Measurements from ENCODE around the gene ATG7.
"Not testable (repeated sequence)": the region's sequence is repeated elsewhere in the genome, so short reads cannot be mapped to it uniquely, and the experiment has no call there.

ATG7 gene

GRCh38 chr3:11328196-11328945, 56.2 kb downstream of the ATG7 start:
- peaks cover 10% of the 10 kb centered on the region for H3K4me1 Mint-ChIP-seq (ENCODE audit: low read depth)
- H3K27ac Mint-ChIP-seq: no peak overlapping the region
- no peak overlapping the region for H3K4me3 Mint-ChIP-seq

GRCh38 chr3:11329777-11330176, 57.6 kb downstream of the ATG7 start:
- Mint-ChIP-seq H3K4me3 (no peak overlapping the region), H3K27ac (no peak overlapping the region), H3K9me3 (no peaks in the 10 kb centered on the region), H3K27me3 (ENCODE audit: low read depth) (no peaks in the 10 kb centered on the region), H3K4me1 (ENCODE audit: low read depth) (peaks cover 10% of the 10 kb centered on the region), H3K36me3 (ENCODE audit: low read depth) (peaks cover 23% of the 10 kb centered on the region)
- no peak for DNase-seq (ENCODE audit: low spot score)

More at GRCh38 chr3:11328196-11328945, 56.2 kb downstream of the ATG7 start:
- Mint-ChIP-seq H3K9me3 (no peaks in the 10 kb centered on the region), H3K27me3 (ENCODE audit: low read depth) (no peaks in the 10 kb centered on the region), H3K36me3 (ENCODE audit: low read depth) (peaks cover 29% of the 10 kb centered on the region)
- no peak for DNase-seq (ENCODE audit: low spot score)

- no peak overlapping the region for H3K27ac Mint-ChIP-seq
- H3K27me3 Mint-ChIP-seq (ENCODE audit: low read depth): no peaks in the 10 kb centered on the region
- peaks cover 24% of the 10 kb centered on the region for H3K36me3 Mint-ChIP-seq (ENCODE audit: low read depth)
- peaks cover 10% of the 10 kb centered on the region for H3K4me1 Mint-ChIP-seq (ENCODE audit: low read depth)
- no peak overlapping the region for H3K4me3 Mint-ChIP-seq
- no peak for DNase-seq (ENCODE audit: low spot score)
- no peaks in the 10 kb centered on the region for H3K9me3 Mint-ChIP-seq
These were observed 58.9 kb downstream of the ATG7 start for GRCh38 chr3:11331101-11331500.

GRCh38 chr3:11335056-11335608, 62.9 kb downstream of the ATG7 start:
- H3K36me3 Mint-ChIP-seq (ENCODE audit: low read depth): peaks cover 12% of the 10 kb centered on the region
- no peaks in the 10 kb centered on the region for H3K9me3 Mint-ChIP-seq
- peaks cover 10% of the 10 kb centered on the region for H3K4me1 Mint-ChIP-seq (ENCODE audit: low read depth)
- no peak for DNase-seq (ENCODE audit: low spot score)
- H3K4me3 Mint-ChIP-seq: no peak overlapping the region
- no peaks in the 10 kb centered on the region for H3K27me3 Mint-ChIP-seq (ENCODE audit: low read depth)
- no peak overlapping the region for H3K27ac Mint-ChIP-seq

GRCh38 chr3:11339541-11339940, 67.3 kb downstream of the ATG7 start:
- no peaks in the 10 kb centered on the region for H3K27me3 Mint-ChIP-seq (ENCODE audit: low read depth)
- no peak for DNase-seq (ENCODE audit: low spot score)
- H3K4me3 Mint-ChIP-seq: no peak overlapping the region
- H3K36me3 Mint-ChIP-seq (ENCODE audit: low read depth): peaks cover 19% of the 10 kb centered on the region
- no peak overlapping the region for H3K27ac Mint-ChIP-seq
- no peaks in the 10 kb centered on the region for H3K4me1 Mint-ChIP-seq (ENCODE audit: low read depth)
- H3K9me3 Mint-ChIP-seq: no peaks in the 10 kb centered on the region

GRCh38 chr3:11346416-11346815, 74.2 kb downstream of the ATG7 start:
- H3K4me1 Mint-ChIP-seq (ENCODE audit: low read depth): no peaks in the 10 kb centered on the region
- DNase-seq (ENCODE audit: low spot score): no peak
- peaks cover 9% of the 10 kb centered on the region for H3K9me3 Mint-ChIP-seq
- no peaks in the 10 kb centered on the region for H3K27me3 Mint-ChIP-seq (ENCODE audit: low read depth)
- peaks cover 67% of the 10 kb centered on the region for H3K36me3 Mint-ChIP-seq (ENCODE audit: low read depth)
- no peak overlapping the region for H3K27ac Mint-ChIP-seq
- no peak overlapping the region for H3K4me3 Mint-ChIP-seq

- not testable (repeated sequence) for DNase-seq (ENCODE audit: low spot score); H3K27me3 Mint-ChIP-seq (ENCODE audit: low read depth); H3K27ac Mint-ChIP-seq; H3K4me3 Mint-ChIP-seq; H3K9me3 Mint-ChIP-seq; H3K4me1 Mint-ChIP-seq (ENCODE audit: low read depth)
- peaks cover 75% of the 10 kb centered on the region for H3K36me3 Mint-ChIP-seq (ENCODE audit: low read depth)
These were observed 76.7 kb downstream of the ATG7 start for GRCh38 chr3:11348877-11349276.

GRCh38 chr3:11349446-11349845, 77.2 kb downstream of the ATG7 start:
- Mint-ChIP-seq H3K36me3 (ENCODE audit: low read depth) (peaks cover 72% of the 10 kb centered on the region), H3K27ac (no peak overlapping the region)

GRCh38 chr3:11350374-11350773, 78.2 kb downstream of the ATG7 start:
- Mint-ChIP-seq H3K27me3 (ENCODE audit: low read depth) (no peaks in the 10 kb centered on the region), H3K36me3 (ENCODE audit: low read depth) (peaks cover 73% of the 10 kb centered on the region)

More at GRCh38 chr3:11349446-11349845, 77.2 kb downstream of the ATG7 start:
- DNase-seq (ENCODE audit: low spot score): no peak
- H3K4me1 Mint-ChIP-seq (ENCODE audit: low read depth): no peaks in the 10 kb centered on the region
- no peaks in the 10 kb centered on the region for H3K27me3 Mint-ChIP-seq (ENCODE audit: low read depth)
- H3K9me3 Mint-ChIP-seq: peaks cover 9% of the 10 kb centered on the region
- H3K4me3 Mint-ChIP-seq: no peak overlapping the region

GRCh38 chr3:11351451-11351850, 79.3 kb downstream of the ATG7 start:
- no peak overlapping the region for H3K27ac Mint-ChIP-seq
- no peaks in the 10 kb centered on the region for H3K4me1 Mint-ChIP-seq (ENCODE audit: low read depth)
- no peak for DNase-seq (ENCODE audit: low spot score)
- H3K36me3 Mint-ChIP-seq (ENCODE audit: low read depth): peaks cover 64% of the 10 kb centered on the region
- no peak overlapping the region for H3K4me3 Mint-ChIP-seq
- H3K27me3 Mint-ChIP-seq (ENCODE audit: low read depth): no peaks in the 10 kb centered on the region
- H3K9me3 Mint-ChIP-seq: peaks cover 9% of the 10 kb centered on the region

More at GRCh38 chr3:11350374-11350773, 78.2 kb downstream of the ATG7 start:
- DNase-seq (ENCODE audit: low spot score): no peak
- Mint-ChIP-seq H3K27ac (no peak overlapping the region), H3K9me3 (peaks cover 9% of the 10 kb centered on the region), H3K4me3 (no peak overlapping the region), H3K4me1 (ENCODE audit: low read depth) (no peaks in the 10 kb centered on the region)

GRCh38 chr3:11356269-11356668, 84.1 kb downstream of the ATG7 start:
- no peak for DNase-seq (ENCODE audit: low spot score)
- no peaks in the 10 kb centered on the region for H3K9me3 Mint-ChIP-seq
- no peak overlapping the region for H3K27ac Mint-ChIP-seq
- no peaks in the 10 kb centered on the region for H3K27me3 Mint-ChIP-seq (ENCODE audit: low read depth)
- H3K36me3 Mint-ChIP-seq (ENCODE audit: low read depth): peaks cover 30% of the 10 kb centered on the region
- no peak overlapping the region for H3K4me3 Mint-ChIP-seq
- H3K4me1 Mint-ChIP-seq (ENCODE audit: low read depth): no peaks in the 10 kb centered on the region

GRCh38 chr3:11362600-11362999, 90.4 kb downstream of the ATG7 start:
- Mint-ChIP-seq H3K4me1 (ENCODE audit: low read depth) (peaks cover 23% of the 10 kb centered on the region), H3K27me3 (ENCODE audit: low read depth) (no peaks in the 10 kb centered on the region), H3K9me3 (no peaks in the 10 kb centered on the region), H3K27ac (no peak overlapping the region), H3K4me3 (no peak overlapping the region), H3K36me3 (ENCODE audit: low read depth) (peaks cover 54% of the 10 kb centered on the region)
- no peak for DNase-seq (ENCODE audit: low spot score)

GRCh38 chr3:11363715-11364114, 91.5 kb downstream of the ATG7 start:
- H3K27ac Mint-ChIP-seq: peak overlapping the region; percentile 45
- peaks cover 23% of the 10 kb centered on the region for H3K4me1 Mint-ChIP-seq (ENCODE audit: low read depth)
- H3K27me3 Mint-ChIP-seq (ENCODE audit: low read depth): no peaks in the 10 kb centered on the region
- DNase-seq (ENCODE audit: low spot score): peak; percentile 13
- no peak overlapping the region for H3K4me3 Mint-ChIP-seq
- H3K9me3 Mint-ChIP-seq: no peaks in the 10 kb centered on the region
- H3K36me3 Mint-ChIP-seq (ENCODE audit: low read depth): peaks cover 54% of the 10 kb centered on the region

- peaks cover 54% of the 10 kb centered on the region for H3K36me3 Mint-ChIP-seq (ENCODE audit: low read depth)
- no peaks in the 10 kb centered on the region for H3K27me3 Mint-ChIP-seq (ENCODE audit: low read depth)
- H3K4me1 Mint-ChIP-seq (ENCODE audit: low read depth): peaks cover 23% of the 10 kb centered on the region
- H3K4me3 Mint-ChIP-seq: no peak overlapping the region
- DNase-seq (ENCODE audit: low spot score): no peak
- H3K9me3 Mint-ChIP-seq: no peaks in the 10 kb centered on the region
- peak overlapping the region; percentile 55 for H3K27ac Mint-ChIP-seq
These were observed 92.0 kb downstream of the ATG7 start for GRCh38 chr3:11364181-11364580.
